PC-3 (cell line): ENCODE data around the gene RABGAP1L.

ENCODE experiments used
- CTCF ChIP-seq: fragments of 300-600 bp; sonication (generic); conservative IDR thresholded peaks from 2 replicates; pipeline ENCODE4 v1.5.1; 2017; ENCODE audit warnings: antibody characterized with exemption, low read depth, mild to moderate bottlenecking, low read length
- EZH2 ChIP-seq: fragments of 300-600 bp; sonication (generic); IDR thresholded peaks from one replicate; pipeline ENCODE4 v1.6.1; 2017; ENCODE audit warnings: antibody characterized with exemption, mild to moderate bottlenecking, low read length; ENCODE audit not compliant: unreplicated experiment

DNA sequence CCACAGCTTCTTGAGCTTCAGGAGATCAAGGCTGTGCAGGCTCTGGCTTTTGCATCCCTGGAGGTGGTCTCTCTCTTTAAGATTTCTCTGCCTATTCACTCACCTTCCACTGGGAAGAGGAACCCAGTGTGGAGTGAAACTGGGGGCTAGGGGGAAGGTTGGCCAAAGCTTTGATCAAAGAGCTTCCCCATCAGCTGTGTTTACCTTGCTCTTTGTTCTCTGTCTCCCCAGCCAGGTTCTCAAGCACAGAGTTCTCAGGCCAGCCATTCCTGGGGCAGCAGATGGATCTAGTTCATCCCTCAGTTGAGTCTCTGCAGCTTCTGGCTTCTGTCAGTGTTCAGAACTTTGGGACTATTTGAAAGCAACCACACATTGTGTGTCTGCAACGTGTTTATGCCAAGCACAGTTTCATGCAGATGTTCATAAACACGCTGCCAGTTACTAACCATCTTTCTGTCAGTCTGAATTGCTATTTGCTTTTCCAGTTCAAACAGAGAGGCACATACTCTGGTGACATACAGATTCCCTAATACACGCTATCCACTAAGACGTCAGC is 881.1 kb downstream of the RABGAP1L start:
- TF ChIP-seq CTCF: no peak
- no peak for TF ChIP-seq EZH2
